HG03108 (cell line): ENCODE data around the gene ARG2.
"Not testable (repeated sequence)": the region's sequence is repeated elsewhere in the genome, so short reads cannot be mapped to it uniquely, and the experiment has no call there.

Experiments
- ATAC-seq: cut with Tn5 transposase; IDR thresholded peaks from one replicate; pipeline ENCODE4 v1.9.1; 2021; ENCODE audit warnings: moderate library complexity; ENCODE audit not compliant: unreplicated experiment

The ARG2 gene

GRCh38 chr14:67584978-67585377 lies 34.7 kb upstream of the ARG2 start:
- ATAC-seq = no peak

- no peak for ATAC-seq
Observed at GRCh38 chr14:67586369-67586768, 33.4 kb upstream of the ARG2 start.

DNA sequence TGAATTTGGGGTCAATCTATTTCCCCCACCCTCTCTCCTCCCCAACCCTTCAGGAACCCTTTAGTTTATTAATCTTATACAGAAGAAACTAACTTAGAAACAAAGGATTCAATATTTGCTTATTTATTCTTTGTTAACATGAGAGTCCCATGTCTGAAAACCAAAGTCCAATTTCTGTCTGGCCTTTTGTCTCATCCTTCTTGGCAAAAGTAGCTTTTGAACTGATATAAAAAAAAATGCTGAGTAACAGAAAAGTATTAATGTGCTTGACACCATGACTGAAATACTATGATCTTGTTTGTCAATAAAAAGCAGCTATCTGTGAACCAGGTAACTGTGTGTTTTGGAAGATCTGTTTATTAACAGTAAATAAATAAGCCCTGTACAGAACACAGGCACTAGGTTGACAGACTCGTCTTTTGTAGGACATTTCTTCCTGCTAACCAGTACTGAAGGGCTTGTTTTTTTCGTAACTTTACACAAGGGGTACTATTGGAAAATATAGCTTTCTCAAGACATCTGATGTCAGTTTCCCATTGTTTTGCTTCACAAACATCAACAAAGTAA lies 30.4 kb upstream of the ARG2 start:
- ATAC-seq = no peak

GRCh38 chr14:67593650-67594049 lies 26.1 kb upstream of the ARG2 start:
- ATAC-seq = not testable (repeated sequence)

DNA sequence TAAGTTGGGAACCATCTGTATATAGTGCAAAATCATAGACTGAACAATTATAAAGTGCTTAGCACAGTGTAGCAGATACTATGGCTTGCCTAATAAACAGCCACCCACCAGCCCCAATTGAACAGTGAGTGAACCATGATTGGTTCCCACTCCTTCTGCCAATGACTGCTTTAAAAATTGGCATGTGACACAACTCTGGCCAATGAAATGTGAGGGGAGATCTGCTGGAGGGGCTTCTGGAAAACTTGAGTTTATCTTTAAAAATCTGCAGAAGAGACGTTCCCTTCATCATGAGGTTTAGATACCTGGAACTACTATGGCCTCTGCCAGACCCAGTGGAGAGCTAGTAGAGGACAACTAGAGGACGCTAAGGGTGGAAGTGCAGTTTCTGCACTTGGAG lies 24.3 kb upstream of the ARG2 start:
- ATAC-seq = no peak

- peak; percentile 83 for ATAC-seq
Observed at GRCh38 chr14:67599698-67600561, 19.8 kb upstream of the ARG2 start, which contains the start of gene PIGH. TSS of gene PIGH (minus strand) at chr14:67600268. CDS start at chr14:67600203, 65 bp downstream.

GRCh38 chr14:67600562-67600974 lies 19.2 kb upstream of the ARG2 start:
- ATAC-seq = not testable (repeated sequence)

GRCh38 chr14:67602076-67602475 lies 17.6 kb upstream of the ARG2 start:
- ATAC-seq = no peak

DNA sequence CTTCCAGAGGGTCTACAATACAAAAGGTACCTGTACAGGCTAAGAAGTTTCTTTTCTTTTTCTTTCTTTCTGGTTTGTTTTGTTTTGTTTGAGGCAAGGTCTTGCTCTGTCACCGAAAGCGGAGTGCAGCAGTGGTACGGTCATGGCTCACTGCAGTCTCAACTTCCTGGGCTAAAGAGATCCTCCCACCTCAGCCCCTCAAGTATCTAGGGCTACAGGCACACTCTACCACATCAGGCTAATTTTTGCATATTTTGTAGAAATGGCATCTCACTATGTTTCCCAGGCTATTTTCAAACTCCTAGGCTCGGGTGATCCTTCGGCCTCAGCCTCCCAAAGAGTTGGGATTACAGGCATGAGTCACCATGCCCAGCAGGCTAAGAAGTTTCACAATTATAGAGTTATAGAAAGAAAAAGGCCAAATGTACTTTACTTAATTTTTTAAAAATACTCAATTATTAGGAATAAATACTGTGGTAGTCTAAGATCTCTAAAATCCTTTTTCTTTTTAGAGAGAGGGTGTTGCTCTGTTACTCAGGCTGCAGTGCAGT lies 16.6 kb upstream of the ARG2 start:
- peak; percentile 74 for ATAC-seq

GRCh38 chr14:67607646-67608045 lies 12.1 kb upstream of the ARG2 start:
- ATAC-seq = no peak

GRCh38 chr14:67609642-67610310 lies 9.9 kb upstream of the ARG2 start:
- ATAC-seq = no peak

- no peak for ATAC-seq
Observed at GRCh38 chr14:67610491-67610890, 9.2 kb upstream of the ARG2 start.

GRCh38 chr14:67618617-67619063 lies 1.1 kb upstream of the ARG2 start:
- ATAC-seq = no peak

DNA sequence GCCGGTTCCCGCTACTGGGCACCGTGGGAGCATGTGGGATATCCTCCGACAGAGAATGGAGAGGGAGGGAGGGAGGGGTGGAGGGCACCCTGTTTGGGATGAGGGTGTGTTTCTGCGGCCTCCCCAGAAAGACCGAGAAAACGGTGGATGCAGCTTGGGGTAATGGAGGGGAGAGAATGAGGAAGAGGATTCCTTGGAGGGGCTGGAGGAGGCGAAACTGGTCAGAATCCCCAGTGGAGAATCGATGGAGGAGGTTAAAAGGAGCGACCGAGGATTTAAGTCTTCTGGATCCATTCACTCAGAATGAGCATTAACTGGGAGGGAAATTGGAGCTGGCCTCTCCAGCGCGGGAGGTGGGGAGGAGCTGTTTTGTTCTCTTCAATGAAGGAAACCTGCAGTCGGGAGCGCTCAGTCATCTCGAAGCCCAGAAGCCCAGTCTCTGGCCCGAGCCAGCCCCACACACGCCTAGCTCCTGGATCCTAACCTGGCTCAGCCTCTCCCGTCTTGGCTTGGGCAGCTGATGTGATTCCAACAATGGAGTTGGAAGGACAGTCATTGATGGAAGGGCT lies 581 bp downstream of the ARG2 start:
- ATAC-seq = no peak

DNA sequence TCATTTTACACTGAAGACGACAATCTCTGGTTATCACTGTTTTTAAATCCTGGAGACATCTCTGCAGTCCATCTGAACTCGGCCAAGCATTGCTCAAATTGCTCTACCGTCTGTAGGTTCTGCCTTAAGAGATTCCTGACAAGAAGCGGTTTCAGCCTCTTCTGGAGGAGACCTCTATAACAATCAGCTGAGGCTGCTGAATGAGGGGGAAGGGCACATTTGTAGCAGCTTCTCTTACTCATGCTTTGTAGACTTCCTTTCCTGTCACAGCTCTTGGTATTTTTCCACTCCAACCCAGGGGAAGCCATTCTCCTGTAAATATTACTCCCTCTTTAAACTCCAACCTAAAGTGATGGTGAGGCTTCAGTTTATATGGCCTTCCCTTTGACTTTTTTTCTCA lies 3.0 kb downstream of the ARG2 start:
- no peak for ATAC-seq

GRCh38 chr14:67623114-67623513 lies 3.4 kb downstream of the ARG2 start:
- no peak for ATAC-seq

DNA sequence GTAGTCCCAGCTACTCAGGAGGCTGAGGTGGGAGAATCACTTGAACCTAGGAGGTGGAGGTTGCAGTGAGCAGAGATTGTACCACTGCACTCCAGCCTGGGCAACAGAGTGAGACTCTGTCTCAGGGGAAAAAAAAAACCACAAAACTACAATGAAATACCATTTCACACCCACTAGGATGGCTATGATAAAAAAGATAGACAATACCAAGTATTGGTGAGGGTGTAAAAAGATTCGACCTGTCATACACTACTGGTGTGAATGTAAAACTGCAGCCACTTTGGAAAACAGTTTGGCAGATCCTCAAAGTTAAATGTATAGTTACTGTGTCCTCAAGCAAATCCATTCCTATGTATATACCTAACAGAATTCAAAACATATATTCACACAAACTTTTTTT lies 6.4 kb downstream of the ARG2 start:
- ATAC-seq = not testable (repeated sequence)

DNA sequence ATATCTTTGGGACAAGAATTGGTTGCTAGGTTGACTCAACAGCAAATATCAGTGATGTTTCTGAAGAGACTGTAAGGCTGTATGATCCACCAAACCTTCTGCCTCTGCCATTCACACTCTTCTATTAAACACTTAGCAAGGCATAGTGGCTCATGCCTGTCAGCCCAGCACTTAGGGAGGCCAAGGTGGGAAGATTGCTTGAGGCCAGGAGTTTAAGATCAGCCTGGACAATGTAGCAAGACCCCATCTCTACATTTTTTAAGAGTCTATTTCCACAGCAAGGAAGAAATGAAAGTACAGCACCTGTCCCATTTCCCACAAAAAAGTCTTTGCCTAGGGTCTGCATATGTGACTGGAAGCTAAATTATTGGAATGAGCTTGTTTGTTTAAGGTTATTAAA lies 7.8 kb downstream of the ARG2 start:
- ATAC-seq = no peak

DNA sequence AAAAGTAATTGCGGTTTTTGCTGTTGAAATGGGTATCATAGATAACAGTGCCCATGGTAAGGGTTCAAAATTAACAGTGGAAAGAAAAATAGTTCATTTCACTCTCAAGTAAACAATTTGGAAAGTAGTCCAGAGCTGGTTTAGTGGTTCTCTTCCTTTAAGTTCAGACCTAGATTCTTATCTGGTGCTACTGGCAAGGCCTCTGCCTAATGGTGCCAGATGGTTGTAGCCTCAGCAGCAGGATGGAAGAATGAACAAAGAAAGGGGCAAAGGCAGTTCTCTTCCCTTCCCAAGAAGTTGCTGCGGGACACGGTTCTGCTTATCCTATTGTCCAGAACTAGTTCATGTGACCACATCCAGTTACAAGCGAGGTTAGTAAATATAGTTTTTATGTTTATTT lies 10.5 kb downstream of the ARG2 start:
- no peak for ATAC-seq

DNA sequence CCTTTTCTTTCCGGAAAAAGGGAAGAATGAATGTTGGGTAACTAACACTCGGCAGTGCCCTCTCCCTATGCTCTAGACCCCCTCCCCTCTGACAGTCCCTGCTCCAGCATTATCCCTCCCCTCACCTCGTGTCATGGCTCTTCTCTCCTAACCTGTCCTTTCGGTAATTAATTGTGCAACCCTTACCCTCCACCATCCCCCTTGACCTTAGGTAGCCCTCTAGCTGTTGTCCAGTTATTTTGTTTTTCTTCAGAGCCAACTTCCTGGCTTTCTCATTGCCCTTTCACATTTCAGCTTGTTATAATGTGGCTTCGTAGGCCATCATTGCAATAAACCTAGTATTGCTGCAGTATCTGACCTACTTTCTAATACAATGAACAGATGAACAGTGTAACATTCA lies 11.2 kb downstream of the ARG2 start:
- no peak for ATAC-seq

GRCh38 chr14:67633451-67634147 lies 13.9 kb downstream of the ARG2 start:
- ATAC-seq = no peak
